K562 (cell line): ENCODE data around the gene GPSM3. TPM values are rescaled to one million over a fixed set of nuclear protein-coding genes. Genes with fewer than 3 reads are reported as not detected.
A peak's percentile ranks its signal among the peaks of the same experiment; 100 is the strongest.

Experiments
- CBFB ChIP-seq: sonication (generic); formaldehyde crosslinking; IDR thresholded peaks from 2 replicates; pipeline ENCODE4 v1.4.0; 2020; ENCODE audit warnings: mild to moderate bottlenecking, missing genetic modification reagents
- DPF2 ChIP-seq: fragments of 450-650 bp; IDR thresholded peaks from 2 replicates; pipeline ENCODE4 v1.6.1; 2016
- E2F8 ChIP-seq: fragments of 450-650 bp; IDR thresholded peaks from 2 replicates; pipeline ENCODE4 v1.7.1; 2018; ENCODE audit warnings: mild to moderate bottlenecking, low read depth; ENCODE audit not compliant: partially characterized antibody
- FOXK1 ChIP-seq: sonication (generic); formaldehyde crosslinking; IDR thresholded peaks from 2 replicates; pipeline ENCODE4 v1.8.0; 2022; ENCODE audit warnings: missing genetic modification reagents, mild to moderate bottlenecking, borderline replicate concordance
- GABPB1 ChIP-seq: sonication (generic); formaldehyde crosslinking; IDR thresholded peaks from 2 replicates; pipeline ENCODE4 v1.8.0; 2022; ENCODE audit warnings: mild to moderate bottlenecking, missing genetic modification reagents
- HINFP ChIP-seq: fragments of 450-650 bp; conservative IDR thresholded peaks from 2 replicates; pipeline ENCODE4 v1.6.1; 2016; ENCODE audit warnings: missing genetic modification characterization, low read depth, mild to moderate bottlenecking, control low read depth, missing compliant biosample characterization
- HOXB6 ChIP-seq: fragments of 250-450 bp; sonication (Bioruptor Pico); IDR thresholded peaks from 2 replicates; pipeline ENCODE4 v1.5.1; 2022; ENCODE audit warnings: mild to moderate bottlenecking, borderline replicate concordance
- KDM4B ChIP-seq, 2 experiments: fragments of 450-650 bp in 1 of 2; sonication (generic) in 1 of 2; IDR thresholded peaks; 2 replicates each; pipeline ENCODE4 v1.6.1; 2016 to 2017; ENCODE audit warnings: borderline replicate concordance in 2 of 2, antibody characterized with exemption in 1 of 2, low read depth in 1 of 2, mild to moderate bottlenecking in 1 of 2
- KLF1 ChIP-seq: fragments of 450-650 bp; IDR thresholded peaks from 2 replicates; pipeline ENCODE4 v1.6.1; 2016; ENCODE audit warnings: missing genetic modification characterization, missing compliant biosample characterization
- MEF2A ChIP-seq: IDR thresholded peaks from 2 replicates; pipeline ENCODE4 v1.6.1; 2011; ENCODE audit warnings: low read depth, mild to moderate bottlenecking, low read length, moderate library complexity; ENCODE audit not compliant: control insufficient read depth
- SIN3A ChIP-seq, 2 experiments: fragments of 150-350 bp in 1 of 2; IDR thresholded peaks; 2 replicates each; pipeline ENCODE4 v1.6.1; 2011 to 2016; ENCODE audit warnings: borderline replicate concordance in 2 of 2, low read depth in 2 of 2, low read length in 2 of 2, mild to moderate bottlenecking in 2 of 2, moderate library complexity in 2 of 2; ENCODE audit not compliant: control insufficient read depth in 1 of 2
- TCF3 ChIP-seq: sonication (generic); formaldehyde crosslinking; IDR thresholded peaks from 2 replicates; pipeline ENCODE4 v1.4.0; 2020; ENCODE audit warnings: mild to moderate bottlenecking, missing genetic modification reagents
- ZNF668 ChIP-seq: fragments of 250-450 bp; sonication (Bioruptor Pico); IDR thresholded peaks from 2 replicates; pipeline ENCODE4 v1.8.0; 2022; ENCODE audit warnings: mild to moderate bottlenecking, inconsistent platforms
- polyA plus RNA-seq, 8 experiments: library from polyadenylated mRNA; depleted of rRNA in 4 of 8; stranded (reverse) in 5 of 8; unstranded in 3 of 8; fragments of >200 nt; fragmentation: Nextera tagmentation in 2 of 8; fragmentation: Illumina TruSeq in 1 of 8; extraction: Ambion mirVana in 2 of 8; extraction: Trizol in 1 of 8; gene quantifications; 2 replicates each; pipeline versions ENCODE4 v1.2.1 to v1.2.3, GENCODE V29; 2011 to 2014; ENCODE audit warnings: inconsistent platforms in 1 of 8, missing spikeins in 1 of 8
- total RNA-seq, 7 experiments: library from RNA; depleted of rRNA in 6 of 7; stranded (reverse); fragments of >200 nt in 6 of 7; fragmentation: Illumina TruSeq in 2 of 7; extraction: Trizol in 2 of 7; gene quantifications; 2 replicates each; pipeline versions ENCODE4 v1.2.1 to v1.2.3, GENCODE V29; 2011 to 2021; ENCODE audit warnings: low replicate concordance in 1 of 7
- TF ChIP-seq, protein P1 (sequence below): fragments of 450-650 bp; IDR thresholded peaks from 2 replicates; pipeline ENCODE4 v1.6.1; 2014; ENCODE audit warnings: low read depth, mild to moderate bottlenecking, moderate library complexity, borderline replicate concordance
- TF ChIP-seq, protein P2 (sequence below), 2 experiments: fragments of 450-650 bp in 1 of 2; sonication (generic) in 1 of 2; formaldehyde crosslinking; conservative IDR thresholded peaks; 2 replicates each; pipeline versions ENCODE4 v1.4.0 to v1.8.1; 2020 to 2022; ENCODE audit warnings: mild to moderate bottlenecking in 1 of 2, missing genetic modification reagents in 1 of 2
- TF ChIP-seq, protein P3 (sequence below): fragments of 250-450 bp; sonication (Bioruptor Pico); IDR thresholded peaks from 2 replicates; pipeline ENCODE4 v1.5.0; 2021; ENCODE audit warnings: mild to moderate bottlenecking, borderline replicate concordance
- TF ChIP-seq, protein P4 (sequence below): fragments of 450-650 bp; IDR thresholded peaks from 2 replicates; pipeline ENCODE4 v1.6.1; 2016; ENCODE audit warnings: low read depth, mild to moderate bottlenecking, moderate library complexity

GPSM3 gene
- total and polyA plus RNA-seq, 9 of the 15 experiments (the other 6 are each of a cell fraction or from before 2014, with no cell fraction given) = 5.3 to 42.6 (median 24.4) TPM

- TF ChIP-seq, protein P1, sequence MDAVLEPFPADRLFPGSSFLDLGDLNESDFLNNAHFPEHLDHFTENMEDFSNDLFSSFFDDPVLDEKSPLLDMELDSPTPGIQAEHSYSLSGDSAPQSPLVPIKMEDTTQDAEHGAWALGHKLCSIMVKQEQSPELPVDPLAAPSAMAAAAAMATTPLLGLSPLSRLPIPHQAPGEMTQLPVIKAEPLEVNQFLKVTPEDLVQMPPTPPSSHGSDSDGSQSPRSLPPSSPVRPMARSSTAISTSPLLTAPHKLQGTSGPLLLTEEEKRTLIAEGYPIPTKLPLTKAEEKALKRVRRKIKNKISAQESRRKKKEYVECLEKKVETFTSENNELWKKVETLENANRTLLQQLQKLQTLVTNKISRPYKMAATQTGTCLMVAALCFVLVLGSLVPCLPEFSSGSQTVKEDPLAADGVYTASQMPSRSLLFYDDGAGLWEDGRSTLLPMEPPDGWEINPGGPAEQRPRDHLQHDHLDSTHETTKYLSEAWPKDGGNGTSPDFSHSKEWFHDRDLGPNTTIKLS = 0 out of 2 replicates have a peak, but pooled peaks have one; percentile 30
- TF ChIP-seq MEF2A (no peak), HOXB6 (CRISPR knock-in tag) (no peak; the same call in 1 of the 2 replicates), CBFB (no peak), FOXK1 (CRISPR knock-in tag) (no peak), SIN3A (IDR thresholded peaks at IDR 0.05; ENCODE audit: borderline replicate concordance in 2 of 2, control insufficient read depth in 1 of 2, low read depth in 2 of 2, low read length in 2 of 2) (0 out of 4 replicates have a peak, but pooled peaks of 1 of the 2 experiments have one; percentile 1), TCF3 (CRISPR knock-in tag) (0 out of 2 replicates have a peak, but pooled peaks have one; percentile 9), E2F8 (peak; percentile 69), GABPB1 (CRISPR knock-in tag) (peak; percentile 87), ZNF668 (CRISPR knock-in tag) (no peak), KLF1 (tag) (0 out of 2 replicates have a peak, but pooled peaks have one; percentile 22), KDM4B (IDR thresholded peaks at IDR 0.05; ENCODE audit: borderline replicate concordance in 2 of 2, low read depth in 1 of 2) (0 out of 4 replicates have a peak, but pooled peaks of 1 of the 2 experiments have one; percentile 42), DPF2 (peak; percentile 68; the same call in 1 of the 2 replicates), HINFP (tag) (no peak)
- TF ChIP-seq, protein P2, sequence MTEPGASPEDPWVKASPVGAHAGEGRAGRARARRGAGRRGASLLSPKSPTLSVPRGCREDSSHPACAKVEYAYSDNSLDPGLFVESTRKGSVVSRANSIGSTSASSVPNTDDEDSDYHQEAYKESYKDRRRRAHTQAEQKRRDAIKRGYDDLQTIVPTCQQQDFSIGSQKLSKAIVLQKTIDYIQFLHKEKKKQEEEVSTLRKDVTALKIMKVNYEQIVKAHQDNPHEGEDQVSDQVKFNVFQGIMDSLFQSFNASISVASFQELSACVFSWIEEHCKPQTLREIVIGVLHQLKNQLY (CRISPR knock-in tag; conservative IDR thresholded peaks at IDR 0.05) = peak in 1 of 2 experiments; percentile 12; a peak in 1 of 4 replicates
- TF ChIP-seq, protein P3, sequence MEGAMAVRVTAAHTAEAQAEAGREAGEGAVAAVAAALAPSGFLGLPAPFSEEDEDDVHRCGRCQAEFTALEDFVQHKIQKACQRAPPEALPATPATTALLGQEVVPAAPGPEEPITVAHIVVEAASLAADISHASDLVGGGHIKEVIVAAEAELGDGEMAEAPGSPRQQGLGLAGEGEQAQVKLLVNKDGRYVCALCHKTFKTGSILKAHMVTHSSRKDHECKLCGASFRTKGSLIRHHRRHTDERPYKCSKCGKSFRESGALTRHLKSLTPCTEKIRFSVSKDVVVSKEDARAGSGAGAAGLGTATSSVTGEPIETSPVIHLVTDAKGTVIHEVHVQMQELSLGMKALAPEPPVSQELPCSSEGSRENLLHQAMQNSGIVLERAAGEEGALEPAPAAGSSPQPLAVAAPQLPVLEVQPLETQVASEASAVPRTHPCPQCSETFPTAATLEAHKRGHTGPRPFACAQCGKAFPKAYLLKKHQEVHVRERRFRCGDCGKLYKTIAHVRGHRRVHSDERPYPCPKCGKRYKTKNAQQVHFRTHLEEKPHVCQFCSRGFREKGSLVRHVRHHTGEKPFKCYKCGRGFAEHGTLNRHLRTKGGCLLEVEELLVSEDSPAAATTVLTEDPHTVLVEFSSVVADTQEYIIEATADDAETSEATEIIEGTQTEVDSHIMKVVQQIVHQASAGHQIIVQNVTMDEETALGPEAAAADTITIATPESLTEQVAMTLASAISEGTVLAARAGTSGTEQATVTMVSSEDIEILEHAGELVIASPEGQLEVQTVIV (CRISPR knock-in tag) = no peak
- TF ChIP-seq, protein P4, sequence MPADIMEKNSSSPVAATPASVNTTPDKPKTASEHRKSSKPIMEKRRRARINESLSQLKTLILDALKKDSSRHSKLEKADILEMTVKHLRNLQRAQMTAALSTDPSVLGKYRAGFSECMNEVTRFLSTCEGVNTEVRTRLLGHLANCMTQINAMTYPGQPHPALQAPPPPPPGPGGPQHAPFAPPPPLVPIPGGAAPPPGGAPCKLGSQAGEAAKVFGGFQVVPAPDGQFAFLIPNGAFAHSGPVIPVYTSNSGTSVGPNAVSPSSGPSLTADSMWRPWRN = no peak
These were observed at the start of gene GPSM3 (continued) for GRCh38 chr6:32192608-32193039.
